Astrocyte of the spinal cord (primary cell): ENCODE results near the gene PCDHA1.
A peak's percentile ranks its signal among the peaks of the same experiment; 100 is the strongest.
"Not testable (repeated sequence)": the region's sequence is repeated elsewhere in the genome, so short reads cannot be mapped to it uniquely, and the experiment has no call there.

Experiments used
- DNase-seq: peaks from one replicate; pipeline ENCODE4 v3.0.0; 2011; ENCODE audit warnings: low read depth, low spot score
- H3K4me3 ChIP-seq: 2 replicates; pipeline ENCODE4 v1.5.1; 2011; ENCODE audit warnings: low read depth, mild to moderate bottlenecking, low read length, moderate library complexity
- CTCF ChIP-seq: IDR thresholded peaks from 2 replicates; pipeline ENCODE4 v1.5.1; 2012; ENCODE audit warnings: low read depth, mild to moderate bottlenecking, low read length, inconsistent platforms
- in situ Hi-C: cut with HindIII; loops from 2 replicates; pipeline ENCODE4 v1.10.0; 2017; ENCODE audit warnings: low sequenced_read_pairs

Gene PCDHA1

GRCh38 chr5:140780512-140780911, 5.4 kb upstream of the PCDHA1 start:
- in situ Hi-C loops, result no loop called here
- H3K4me3 ChIP-seq, result no peak overlapping the region
- no peak for TF ChIP-seq CTCF
- DNase-seq, result no peak

DNA sequence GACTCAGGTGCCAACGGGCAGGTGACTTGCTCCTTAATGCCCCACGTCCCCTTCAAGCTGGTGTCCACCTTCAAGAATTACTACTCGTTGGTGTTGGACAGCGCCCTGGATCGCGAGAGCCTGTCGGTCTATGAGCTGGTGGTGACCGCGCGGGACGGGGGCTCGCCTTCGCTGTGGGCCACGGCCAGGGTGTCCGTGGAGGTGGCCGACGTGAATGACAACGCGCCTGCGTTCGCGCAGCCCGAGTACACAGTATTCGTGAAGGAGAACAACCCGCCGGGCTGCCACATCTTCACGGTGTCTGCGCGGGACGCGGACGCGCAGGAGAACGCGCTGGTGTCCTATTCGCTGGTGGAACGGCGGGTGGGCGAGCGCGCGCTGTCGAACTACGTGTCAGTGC, 1.5 kb downstream of the PCDHA1 start:
- in situ Hi-C loops, H3K4me3 ChIP-seq, DNase-seq: not testable (repeated sequence)

- DNase-seq, H3K4me3 ChIP-seq, in situ Hi-C loops: not testable (repeated sequence)
These were observed 2.0 kb downstream of the PCDHA1 start for GRCh38 chr5:140787849-140788504.

- no peak for TF ChIP-seq CTCF
- no peak for DNase-seq
- no peak overlapping the region for H3K4me3 ChIP-seq
- in situ Hi-C loops, result no loop called here
These were observed 5.1 kb downstream of the PCDHA1 start for GRCh38 chr5:140791089-140791488.

DNA sequence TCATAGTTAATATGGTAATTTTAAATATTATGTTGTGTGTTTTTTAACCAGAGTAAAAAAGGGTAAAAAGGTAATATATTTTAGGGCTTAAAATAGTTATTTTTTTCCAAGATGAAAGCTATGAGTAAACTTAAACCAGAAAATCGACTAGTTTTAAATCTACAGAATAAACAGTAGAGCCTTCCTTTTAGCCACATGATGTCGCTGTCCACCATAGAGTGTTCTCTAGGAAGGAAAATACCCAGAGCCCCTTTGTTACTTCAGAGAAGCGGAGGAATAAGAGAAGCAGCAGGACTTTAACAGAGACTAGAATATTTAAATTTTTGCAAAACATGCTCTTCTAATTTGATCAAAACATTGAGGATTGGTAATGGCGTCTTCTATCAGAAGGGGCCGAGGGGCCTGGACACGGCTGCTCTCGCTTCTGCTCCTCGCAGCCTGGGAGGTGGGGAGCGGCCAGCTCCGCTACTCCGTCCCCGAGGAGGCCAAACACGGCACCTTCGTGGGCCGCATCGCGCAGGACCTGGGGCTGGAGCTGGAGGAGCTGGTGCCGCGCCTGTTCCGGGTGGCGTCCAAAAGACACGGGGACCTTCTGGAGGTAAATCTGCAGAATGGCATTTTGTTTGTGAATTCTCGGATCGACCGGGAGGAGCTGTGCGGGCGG, 8.8 kb downstream of the PCDHA1 start, which contains the start of gene PCDHA2:
PCDHA2 (plus strand) TSS at position 258 of the 664 bp plus-strand sequence.
- in situ Hi-C loops, result no loop called here
- no peak for TF ChIP-seq CTCF
- no peak for DNase-seq
- H3K4me3 ChIP-seq, result no peak within 1 kb of the TSS

DNA sequence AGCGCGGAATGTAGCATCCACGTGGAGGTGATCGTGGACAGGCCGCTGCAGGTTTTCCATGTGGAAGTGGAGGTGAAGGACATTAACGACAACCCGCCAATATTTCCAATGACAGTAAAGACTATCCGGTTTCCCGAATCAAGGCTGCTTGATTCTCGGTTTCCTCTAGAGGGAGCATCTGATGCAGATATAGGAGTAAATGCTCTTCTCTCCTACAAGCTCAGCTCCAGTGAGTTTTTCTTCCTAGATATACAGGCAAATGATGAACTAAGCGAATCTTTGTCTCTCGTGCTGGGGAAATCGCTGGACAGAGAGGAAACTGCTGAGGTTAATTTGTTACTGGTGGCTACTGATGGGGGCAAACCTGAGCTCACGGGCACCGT, 9.3 kb downstream of the PCDHA1 start:
- TF ChIP-seq CTCF, result peak; percentile 24
- H3K4me3 ChIP-seq, result no peak overlapping the region
- in situ Hi-C loops, result no loop called here
- no peak for DNase-seq

DNA sequence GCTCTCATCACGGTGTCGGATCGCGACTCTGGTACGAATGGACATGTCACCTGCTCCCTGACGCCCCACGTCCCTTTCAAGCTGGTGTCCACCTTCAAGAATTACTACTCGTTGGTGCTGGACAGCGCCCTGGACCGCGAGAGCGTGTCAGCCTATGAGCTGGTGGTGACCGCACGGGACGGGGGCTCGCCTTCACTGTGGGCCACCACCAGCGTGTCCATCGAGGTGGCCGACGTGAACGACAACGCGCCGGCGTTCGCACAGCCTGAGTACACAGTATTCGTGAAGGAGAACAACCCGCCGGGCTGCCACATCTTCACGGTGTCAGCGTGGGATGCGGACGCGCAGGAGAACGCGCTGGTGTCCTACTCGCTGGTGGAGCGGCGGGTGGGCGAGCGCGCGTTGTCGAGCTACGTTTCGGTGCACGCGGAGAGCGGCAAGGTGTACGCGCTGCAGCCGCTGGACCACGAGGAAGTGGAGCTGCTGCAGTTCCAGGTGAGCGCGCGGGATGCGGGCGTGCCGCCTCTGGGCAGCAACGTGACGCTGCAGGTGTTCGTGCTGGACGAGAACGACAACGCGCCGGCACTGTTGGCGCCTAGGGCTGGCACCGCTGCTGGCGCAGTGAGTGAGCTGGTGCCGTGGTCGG, 10.3 kb downstream of the PCDHA1 start:
- H3K4me3 ChIP-seq, DNase-seq, in situ Hi-C loops: not testable (repeated sequence)

GRCh38 chr5:140796718-140797095, 10.8 kb downstream of the PCDHA1 start:
- DNase-seq, result no peak
- no peak for TF ChIP-seq CTCF
- in situ Hi-C loops, result no loop called here
- H3K4me3 ChIP-seq, result no peak overlapping the region
